HG02588 (cell line): Measurements from ENCODE around the gene CNIH2.
"Not testable (repeated sequence)": the region's sequence is repeated elsewhere in the genome, so short reads cannot be mapped to it uniquely, and the experiment has no call there.

ENCODE experiments used
- ATAC-seq: cut with Tn5 transposase; IDR thresholded peaks from one replicate; pipeline ENCODE4 v1.9.1; 2021; ENCODE audit warnings: mild to moderate bottlenecking, moderate library complexity; ENCODE audit not compliant: unreplicated experiment

The CNIH2 gene

DNA sequence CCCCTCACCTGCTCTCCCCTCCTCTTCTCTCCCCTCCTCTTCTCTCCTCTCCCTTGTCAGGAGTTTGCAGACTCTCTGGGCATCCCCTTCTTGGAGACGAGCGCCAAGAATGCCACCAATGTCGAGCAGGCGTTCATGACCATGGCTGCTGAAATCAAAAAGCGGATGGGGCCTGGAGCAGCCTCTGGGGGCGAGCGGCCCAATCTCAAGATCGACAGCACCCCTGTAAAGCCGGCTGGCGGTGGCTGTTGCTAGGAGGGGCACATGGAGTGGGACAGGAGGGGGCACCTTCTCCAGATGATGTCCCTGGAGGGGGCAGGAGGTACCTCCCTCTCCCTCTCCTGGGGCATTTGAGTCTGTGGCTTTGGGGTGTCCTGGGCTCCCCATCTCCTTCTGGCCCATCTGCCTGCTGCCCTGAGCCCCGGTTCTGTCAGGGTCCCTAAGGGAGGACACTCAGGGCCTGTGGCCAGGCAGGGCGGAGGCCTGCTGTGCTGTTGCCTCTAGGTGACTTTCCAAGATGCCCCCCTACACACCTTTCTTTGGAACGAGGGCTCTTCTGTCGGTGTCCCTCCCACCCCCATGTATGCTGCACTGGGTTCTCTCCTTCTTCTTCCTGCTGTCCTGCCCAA is 1.9 kb upstream of the CNIH2 start:
- no peak for ATAC-seq

DNA sequence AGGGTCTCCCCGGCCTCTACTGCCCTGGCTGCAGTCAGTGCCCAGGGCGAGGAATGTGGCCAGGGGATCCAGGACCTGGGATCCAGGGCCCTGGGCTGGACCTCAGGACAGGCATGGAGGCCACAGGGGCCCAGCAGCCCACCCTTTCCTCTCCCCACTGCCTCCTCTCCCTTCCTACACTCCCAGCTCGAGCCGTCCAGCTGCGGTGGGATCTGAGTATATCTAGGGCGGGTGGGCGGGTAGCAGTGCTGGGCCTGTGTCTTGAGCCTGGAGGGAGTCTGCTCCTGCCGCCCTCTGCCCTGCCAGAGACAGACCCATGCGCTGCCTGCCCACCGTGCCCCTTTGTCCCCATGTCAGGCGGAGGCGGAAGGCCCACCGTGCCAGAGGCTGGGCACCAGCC is 1.4 kb upstream of the CNIH2 start:
- not testable (repeated sequence) for ATAC-seq

DNA sequence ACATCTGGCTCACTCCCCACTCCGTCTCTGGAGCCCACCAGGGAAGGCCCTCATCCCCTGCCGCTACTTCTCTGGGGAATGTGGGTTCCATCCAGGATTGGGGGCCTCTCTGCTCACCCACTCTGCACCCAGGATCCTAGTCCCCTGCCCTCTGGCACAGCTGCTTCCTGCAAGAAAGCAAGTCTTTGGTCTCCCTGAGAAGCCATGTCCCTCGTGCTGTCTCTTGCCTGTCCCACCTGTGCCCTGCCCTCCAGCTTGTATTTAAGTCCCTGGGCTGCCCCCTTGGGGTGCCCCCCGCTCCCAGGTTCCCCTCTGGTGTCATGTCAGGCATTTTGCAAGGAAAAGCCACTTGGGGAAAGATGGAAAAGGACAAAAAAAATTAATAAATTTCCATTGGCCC is 911 bp upstream of the CNIH2 start:
- ATAC-seq, result not testable (repeated sequence)

DNA sequence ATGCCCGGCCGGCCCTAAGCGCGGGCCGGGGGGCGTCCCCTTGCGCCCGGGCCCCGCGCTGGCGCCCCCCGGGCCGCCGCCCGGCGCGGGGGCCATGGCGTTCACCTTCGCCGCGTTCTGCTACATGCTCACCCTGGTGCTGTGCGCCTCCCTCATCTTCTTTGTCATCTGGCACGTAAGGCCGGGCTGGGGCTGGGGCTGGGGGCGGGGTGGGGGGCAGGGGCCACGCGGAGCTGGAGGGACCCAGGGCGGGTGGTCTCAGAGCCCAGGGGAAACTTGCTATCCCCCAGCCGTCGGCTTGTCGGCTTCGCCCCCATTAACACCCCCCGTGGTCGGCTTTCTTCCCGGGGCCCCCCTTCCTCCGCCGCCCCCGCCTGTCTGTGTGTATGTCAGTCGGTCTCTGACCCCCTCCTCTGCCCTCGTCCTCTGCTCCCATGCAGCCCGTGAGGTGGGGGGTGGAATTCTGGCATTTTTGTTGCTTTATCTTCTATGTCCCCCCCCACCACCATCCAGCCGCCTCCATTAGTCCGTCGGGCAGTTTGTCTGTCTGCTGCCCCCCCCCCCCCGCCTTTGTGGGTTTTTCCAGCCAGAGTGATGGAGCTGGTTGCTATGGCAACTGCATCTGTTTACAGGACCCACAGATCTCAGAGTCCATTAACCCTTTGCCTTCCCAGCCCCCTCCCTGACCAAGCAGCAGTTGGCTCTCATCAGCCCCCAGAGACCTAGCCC is 552 bp downstream of the CNIH2 start:
- ATAC-seq, result no peak

- ATAC-seq, result no peak
Measured at GRCh38 chr11:66279092-66279734, 1.2 kb downstream of the CNIH2 start.

DNA sequence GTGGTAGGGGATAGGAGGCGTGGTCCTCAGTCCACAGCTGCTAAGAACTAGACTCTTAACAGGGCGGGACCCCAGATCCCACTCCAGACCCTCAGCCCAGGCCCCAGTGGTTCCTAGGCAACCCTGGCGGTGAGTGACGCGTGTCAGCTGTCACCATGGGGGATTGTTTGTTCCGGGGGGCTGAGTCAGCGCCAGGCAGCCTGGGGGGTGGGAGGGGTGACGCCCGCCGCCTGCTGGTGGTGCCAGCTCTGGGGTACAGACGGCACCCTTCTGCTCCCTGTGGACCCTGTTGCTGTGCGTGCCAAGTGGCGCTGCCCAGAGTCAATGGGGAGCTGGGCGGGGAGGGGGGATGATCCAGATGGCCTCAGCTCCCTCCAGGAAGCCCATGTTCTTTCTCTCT is 2.5 kb downstream of the CNIH2 start:
- ATAC-seq, result no peak

DNA sequence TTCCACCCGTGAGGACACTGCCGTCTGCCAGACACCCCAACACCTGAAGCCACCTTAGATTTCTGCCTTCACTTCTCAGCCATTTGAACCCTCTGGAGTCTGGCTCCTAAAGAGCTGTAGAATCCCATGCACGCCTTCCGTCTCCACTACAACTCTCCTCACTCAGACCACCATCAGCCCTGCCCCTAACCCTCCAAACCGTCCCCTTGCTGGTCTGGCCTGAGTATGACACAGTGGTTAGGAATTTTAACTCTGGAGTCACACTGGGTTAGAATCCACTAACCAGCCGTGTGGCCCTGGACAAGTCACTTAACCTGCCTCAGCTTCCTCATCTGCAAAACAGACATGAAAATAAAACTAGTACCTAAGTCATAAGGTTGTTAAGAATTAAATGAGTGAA is 3.0 kb downstream of the CNIH2 start:
- ATAC-seq, result no peak

- no peak for ATAC-seq
Measured at GRCh38 chr11:66281776-66282467, 3.9 kb downstream of the CNIH2 start.

DNA sequence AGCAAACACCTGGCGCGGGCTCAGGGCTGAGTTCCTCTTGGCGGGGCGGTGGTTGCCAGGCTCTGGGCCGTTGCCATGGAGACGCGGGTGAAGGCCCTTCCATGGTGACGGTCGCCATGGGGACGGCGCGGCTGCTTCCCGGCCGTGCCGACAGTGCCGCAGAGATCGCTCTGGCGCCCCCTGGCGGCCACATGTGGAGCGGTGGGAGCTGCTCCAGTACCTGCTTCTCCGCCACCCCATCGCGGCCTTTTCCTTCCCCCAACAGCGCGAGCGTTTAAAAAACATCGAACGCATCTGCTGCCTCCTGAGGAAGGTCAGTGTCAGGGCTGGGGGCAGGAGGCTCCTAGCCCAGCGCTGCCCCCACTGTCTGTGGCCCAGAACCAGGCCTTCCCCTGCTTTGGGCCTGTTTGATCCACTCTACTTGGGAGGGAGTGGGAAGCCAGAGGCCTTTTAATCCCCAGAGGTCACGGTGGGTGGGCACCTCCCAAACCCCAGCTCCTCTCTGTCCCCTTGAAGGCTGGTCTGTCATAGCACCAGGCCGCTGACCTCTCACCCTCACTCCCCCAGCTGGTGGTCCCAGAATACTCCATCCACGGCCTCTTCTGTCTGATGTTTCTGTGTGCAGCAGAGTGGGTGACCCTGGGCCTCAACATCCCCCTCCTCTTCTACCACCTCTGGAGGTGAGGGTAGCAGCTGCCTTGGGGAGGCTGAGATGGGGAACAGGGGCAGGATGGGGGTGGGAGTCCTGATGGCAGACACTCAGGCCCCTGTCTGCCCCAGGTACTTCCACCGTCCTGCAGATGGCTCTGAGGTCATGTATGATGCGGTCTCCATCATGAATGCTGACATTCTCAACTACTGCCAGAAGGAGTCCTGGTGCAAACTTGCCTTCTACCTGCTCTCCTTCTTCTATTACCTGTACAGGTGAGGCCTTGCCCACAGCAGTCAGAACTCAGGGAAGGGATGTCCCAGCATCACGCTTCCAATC is 4.8 kb downstream of the CNIH2 start:
- ATAC-seq, result peak; percentile 73

DNA sequence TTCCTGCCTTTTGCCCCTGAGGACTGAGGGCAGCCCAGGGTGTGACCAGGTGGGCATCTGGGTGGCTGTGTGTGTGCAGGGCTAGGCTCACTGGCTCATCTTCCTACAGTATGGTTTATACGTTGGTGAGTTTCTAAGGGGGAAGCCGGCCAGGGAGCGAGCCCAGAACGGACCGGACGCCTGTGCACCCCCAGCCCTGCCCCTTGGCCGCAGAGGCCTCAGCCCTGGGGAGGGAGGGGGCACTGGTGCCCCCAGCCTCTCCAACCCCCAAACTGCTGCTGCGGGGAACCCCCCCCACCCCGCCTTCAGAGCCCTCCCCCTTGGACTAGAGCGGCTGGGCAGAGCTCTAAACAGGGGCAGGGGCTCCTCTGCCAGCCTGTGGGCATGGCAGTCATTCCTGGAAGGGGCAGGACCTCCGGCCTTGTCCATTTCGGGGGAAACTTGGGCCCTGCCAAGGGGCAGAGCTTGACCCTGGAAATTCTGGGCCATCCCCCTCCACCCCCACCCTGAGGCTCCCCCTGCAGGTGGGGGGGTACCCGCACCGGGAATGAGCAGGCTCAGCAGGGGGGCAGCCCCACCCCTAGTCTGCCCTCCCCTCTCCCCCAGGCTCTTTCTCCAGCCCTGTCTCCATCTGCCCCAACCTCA is 5.6 kb downstream of the CNIH2 start:
- ATAC-seq, result no peak

DNA sequence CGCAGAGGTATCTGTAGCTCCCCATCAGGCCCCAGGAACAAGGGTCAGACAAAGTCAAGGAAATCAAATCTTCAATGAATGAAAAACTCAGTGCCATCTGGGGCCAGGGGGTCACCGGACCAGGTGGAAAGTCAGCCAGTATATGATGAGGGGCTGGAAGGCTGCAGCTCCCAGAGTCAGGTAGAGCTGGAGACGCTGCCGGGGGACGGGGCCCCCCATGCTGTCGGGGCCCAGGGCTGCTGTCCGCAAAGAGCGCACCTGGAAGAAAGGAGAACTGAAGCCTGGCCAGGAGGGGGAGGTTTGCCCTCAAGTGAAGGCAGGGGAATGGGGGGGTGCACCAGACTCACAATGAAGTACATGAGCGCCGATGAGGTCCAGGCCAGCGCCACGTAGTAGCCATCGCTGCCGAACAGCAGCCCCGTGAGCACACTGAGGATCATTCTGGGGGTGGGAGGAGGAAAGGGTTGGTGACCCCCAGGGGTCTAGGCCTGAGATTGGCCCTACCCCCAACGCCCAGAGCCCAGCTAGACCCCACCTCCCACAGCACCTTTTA is 6.6 kb downstream of the CNIH2 start:
- ATAC-seq, result no peak

- no peak for ATAC-seq
Measured at GRCh38 chr11:66285250-66285947, 7.4 kb downstream of the CNIH2 start.

DNA sequence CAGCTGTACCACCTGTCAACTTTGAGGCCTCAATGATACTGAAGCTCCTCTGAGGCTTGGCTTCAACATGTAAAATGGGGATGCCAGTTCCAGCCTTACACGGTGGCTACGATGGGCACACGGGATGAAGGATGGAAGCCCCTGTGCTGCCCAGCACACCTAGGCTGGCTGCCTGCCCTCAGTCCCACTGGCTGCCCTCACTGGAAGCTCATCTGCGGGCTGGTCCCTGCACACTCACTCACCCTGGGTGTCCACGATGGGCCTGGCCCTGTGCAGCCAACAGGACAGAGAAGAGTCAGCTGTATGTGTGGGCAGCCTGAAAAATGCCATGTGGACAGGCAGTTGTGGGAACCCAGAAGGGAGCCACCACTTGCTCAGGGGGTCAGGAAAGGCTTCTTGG is 8.7 kb downstream of the CNIH2 start:
- ATAC-seq, result no peak

- ATAC-seq, result no peak
Measured at GRCh38 chr11:66287211-66287888, 9.4 kb downstream of the CNIH2 start.

DNA sequence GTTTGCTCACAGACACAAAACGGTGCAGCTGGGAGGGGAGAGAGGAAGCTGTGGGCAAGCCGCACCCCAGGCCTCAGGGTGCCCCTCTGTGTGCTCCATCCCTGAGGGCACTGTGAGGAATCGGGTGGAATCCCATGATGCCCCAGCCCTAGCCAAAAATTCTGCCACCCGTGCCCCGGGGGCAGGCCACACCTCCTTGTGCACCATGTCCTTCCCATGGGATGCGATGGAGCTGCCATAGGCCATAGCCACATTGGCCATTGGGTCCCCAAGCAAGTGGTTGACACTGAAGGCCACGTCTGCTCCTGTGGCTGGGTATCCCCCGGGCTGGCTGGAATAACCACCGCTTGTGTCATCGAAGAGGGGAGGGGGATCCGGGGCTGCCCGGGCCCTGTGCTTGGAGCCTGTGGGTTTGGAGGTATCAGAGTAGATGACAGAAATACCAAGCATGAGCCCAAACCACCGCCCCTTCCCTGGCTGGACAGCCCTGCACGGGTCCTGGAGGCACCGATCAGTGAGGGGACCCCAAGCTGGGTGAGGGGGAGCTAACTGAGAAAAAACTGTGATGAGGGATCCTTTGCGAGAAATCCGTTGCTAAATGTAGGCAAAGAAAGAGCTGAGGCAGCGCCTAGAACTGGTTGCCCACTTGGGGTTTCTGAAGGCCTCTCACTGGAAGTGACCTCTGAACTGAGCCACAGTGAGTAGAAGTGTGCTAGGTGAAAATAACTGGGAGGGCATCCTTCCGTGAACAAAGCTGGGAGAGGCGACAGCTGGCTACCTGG is 10.1 kb downstream of the CNIH2 start:
- ATAC-seq, result no peak

DNA sequence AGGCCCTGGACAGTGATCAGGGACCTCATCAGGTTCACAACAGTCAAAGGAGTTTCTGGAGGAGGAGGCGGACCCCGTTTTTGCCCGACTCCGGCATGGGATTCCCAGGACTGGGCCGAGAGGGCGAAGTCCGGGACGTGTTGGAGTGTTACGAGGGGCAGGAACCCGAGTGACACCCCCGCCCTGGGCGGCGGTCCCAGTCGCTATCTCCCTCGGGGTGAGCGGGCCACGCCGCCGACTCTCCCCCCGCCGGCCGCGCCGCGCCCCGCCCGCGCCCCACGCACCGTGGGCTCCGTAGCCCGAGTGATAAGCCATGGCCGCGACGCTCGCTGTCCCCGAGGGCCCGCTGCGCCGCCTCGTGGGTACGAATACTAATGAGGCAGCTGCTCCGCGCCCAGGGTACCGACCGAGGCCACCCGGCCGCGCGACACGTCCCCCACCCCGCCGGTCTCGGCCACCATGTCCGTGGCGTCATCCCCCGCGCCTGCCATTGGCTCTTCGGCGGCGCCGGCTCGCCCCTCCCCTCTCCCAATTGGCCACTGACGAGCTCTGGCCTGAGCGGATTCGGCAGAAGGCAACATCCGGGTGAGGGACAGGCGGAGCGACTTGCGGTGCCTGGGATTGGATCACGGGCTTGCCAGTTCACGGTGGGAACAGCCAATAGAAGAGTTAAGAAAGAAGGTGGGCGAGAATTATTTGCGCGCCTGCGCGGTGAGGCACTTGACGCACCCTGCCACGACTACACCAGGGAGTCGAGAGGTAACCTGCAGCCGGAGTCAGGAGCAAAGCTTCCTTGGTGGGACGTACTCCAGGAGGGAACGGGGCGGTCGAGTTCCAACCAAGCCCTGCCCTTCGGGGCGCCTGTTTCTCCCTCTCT is 10.9 kb downstream of the CNIH2 start, which contains the start of gene YIF1A:
YIF1A (minus strand) TSS at position 473 of the 877 bp plus-strand sequence; CDS start at position 315, 158 bp downstream.
- ATAC-seq, result peak; percentile 86
